NCI-H2227 treated with DMSO at 0.1 percent for 48 hours (cell line): Measurements from ENCODE around the gene TEX264.

Source experiments
- DNase-seq: peaks from one replicate; lab custom pipeline; 2025; lab: John Stamatoyannopoulos, UW

TEX264 gene

DNA sequence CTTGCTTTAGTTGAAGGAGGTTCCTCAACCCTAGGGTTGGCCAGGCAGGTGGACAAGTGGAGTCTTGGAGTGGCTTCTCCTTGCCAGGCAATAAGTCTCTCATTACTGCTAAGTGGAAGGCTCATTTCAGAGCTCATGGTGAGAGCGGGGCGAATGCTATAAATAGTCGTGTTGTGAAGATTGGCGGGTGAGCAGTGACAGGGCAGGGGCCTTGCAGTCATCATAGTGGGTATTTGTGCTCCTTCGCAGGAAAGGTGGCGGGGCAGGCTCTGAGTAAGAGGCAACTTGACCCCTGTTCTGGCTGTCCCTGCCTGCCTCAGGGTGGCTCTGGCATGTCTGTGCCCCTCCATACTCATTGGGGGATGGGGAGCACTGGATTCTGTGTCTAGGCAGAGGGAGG is 27.2 kb downstream of the TEX264 start:
- no peak for DNase-seq

GRCh38 chr3:51700403-51700802 is 29.4 kb downstream of the TEX264 start:
- no peak for DNase-seq

GRCh38 chr3:51702156-51702555 is 31.1 kb downstream of the TEX264 start:
- DNase-seq: no peak

DNA sequence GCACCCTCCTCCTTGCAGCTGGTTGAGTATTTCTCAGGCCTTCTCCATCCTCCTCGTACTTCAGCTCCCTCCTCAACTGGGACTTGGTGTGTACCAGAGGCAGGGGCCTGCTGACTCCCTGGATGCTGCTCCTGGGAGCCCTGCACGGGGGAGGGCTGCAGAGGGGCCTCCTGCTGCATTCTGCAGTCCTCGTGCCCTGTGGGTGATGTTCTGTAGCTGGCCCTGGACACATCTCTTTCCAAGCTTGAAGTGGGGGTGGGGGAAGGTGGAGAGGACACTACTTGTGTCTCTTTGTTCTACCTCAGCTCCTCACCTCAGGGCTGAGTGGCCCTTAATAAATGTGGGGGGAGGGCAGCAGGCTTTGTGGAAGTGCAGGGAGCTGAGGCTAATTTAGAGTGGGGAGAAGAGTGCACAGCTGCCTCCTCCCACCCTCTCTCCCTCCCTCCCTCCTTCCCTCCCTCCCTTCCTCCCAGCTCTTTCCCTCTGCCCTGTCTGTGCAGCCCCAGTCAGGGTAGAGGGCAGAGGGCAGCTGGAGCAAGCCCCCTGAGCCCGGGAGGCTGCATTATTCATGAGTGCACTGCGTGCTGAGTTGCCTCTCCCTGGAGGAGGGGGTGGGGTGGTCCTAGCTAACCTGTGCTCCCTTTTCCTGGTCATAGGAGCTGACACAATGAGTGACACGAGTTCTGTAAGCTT is 32.2 kb downstream of the TEX264 start:
- peak; percentile 28 for DNase-seq

DNA sequence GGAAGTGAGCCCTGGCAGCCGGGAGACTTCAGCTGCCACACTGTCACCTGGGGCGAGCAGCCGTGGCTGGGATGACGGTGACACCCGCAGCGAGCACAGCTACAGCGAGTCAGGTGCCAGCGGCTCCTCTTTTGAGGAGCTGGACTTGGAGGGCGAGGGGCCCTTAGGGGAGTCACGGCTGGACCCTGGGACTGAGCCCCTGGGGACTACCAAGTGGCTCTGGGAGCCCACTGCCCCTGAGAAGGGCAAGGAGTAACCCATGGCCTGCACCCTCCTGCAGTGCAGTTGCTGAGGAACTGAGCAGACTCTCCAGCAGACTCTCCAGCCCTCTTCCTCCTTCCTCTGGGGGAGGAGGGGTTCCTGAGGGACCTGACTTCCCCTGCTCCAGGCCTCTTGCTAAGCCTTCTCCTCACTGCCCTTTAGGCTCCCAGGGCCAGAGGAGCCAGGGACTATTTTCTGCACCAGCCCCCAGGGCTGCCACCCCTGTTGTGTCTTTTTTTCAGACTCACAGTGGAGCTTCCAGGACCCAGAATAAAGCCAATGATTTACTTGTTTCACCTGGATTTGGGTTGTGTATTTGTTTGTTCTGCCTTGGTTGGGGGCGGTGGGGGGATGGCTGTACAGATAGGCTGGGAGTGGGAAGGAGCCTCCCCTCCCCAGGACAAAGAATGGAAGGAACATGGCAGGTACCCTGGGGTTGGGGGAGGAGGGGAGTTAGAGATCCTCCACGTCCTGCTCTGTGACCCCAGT is 32.9 kb downstream of the TEX264 start:
- no peak for DNase-seq

DNA sequence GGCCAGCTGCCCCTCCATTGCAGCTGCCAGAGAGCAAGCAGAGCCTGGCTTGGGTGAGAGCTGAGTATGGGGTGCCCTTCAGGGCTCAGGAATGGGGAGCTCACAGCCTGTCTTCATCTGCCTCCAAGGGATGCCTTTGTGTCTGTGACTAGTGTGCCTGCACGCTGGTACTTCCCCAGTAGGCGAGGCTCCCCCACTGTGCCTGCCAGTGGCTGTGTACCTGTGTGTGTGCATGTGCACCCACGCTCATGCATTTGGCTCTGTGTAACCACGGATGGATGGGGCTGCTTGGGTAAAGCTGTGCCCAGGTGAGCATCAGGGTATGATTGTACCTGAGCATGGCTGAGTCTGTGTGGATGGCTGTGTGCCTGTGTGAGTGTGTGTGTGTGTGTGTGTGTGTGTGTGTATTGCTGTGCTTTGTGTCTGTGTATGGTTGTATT is 33.5 kb downstream of the TEX264 start:
- DNase-seq: no peak

DNA sequence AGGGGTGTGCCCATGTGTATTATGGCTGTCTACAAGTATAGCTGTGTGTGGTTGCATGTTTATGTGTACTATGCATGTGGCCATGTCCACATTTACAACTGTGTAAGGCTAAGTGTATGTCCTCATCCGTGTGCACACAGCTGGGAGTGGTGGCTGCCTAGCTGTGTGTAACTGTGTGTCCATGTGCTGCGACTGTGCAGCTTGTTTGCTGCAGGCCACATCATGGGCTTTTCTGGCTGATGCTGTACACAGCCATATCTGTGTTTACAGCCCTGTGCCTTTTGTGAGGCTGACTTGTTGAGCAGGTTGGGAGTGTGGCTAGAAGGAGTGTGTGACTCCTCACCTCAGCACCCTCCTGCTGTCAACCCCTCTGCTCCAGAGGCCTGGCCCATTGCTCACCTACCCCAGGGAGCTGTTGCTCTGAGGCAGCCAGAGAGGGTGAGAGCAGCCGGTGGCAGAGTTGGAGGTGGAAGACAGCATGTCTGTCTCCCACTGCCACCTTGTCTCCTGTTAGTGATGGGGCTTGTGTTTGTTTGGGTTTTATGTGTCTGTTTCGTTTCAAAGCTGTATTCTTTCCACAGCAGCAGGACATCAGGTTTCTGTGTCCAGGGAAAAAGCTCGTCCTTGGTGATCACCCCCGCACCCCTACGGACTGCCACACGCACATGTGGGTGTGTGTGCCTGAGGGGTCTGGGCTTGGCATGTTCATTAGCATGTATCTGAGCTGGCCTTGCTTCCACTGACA is 34.4 kb downstream of the TEX264 start:
- DNase-seq: no peak

- DNase-seq: no peak
Measured at GRCh38 chr3:51706021-51706485, 35.0 kb downstream of the TEX264 start.

DNA sequence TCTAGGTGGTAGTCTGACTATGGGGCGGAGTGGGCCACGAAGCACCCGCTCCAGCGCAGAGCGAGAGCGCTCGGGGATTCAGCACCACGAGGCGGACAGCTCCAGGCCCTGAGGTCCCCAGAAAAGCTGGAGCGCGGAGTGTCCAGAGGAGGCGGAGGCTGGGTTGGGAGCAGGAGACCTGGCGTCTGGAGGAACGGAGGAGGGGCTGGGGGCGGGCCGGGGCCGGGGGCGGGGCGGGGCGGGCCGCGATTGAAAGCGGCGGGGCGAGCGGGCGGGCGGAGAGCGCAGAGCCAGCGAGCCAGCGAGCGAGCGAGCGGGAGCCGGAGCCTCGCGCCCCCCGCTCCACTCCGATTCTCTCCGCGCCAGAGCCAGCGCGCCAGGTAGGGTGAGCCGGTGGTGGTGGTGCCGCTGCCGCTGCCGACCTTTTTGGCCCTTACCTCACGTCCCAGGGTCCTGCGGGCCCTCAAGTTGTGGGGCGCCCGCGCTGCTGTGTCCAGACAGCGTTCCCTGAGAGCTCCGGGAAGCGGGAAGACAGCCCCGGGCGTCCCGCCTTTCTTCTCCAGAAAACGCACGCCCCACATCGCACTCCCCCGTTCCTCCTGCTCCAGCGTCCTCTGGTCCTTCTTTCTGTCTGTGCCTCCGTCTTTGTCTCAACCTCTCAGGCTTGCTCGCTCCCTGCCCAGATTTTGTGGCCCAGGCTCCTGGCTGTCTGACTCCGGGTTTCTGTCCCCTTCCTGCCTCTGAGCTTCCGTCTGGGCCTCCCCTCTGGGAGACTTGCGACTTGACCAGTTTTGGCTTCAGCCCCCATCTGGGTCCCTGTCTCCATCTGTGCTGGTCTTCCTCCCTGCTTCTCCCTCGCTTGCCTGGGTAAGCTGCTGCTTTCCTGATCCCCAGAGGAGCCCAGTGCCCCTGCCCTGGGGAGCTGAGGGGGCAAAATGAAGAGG is 36.0 kb downstream of the TEX264 start, which contains the start of gene GRM2:
Gene GRM2, plus strand, starts transcription at position 281 of the 944 bp plus-strand sequence. CDS start 1,916 bp downstream, outside the sequence.
- peak; percentile 65 for DNase-seq

DNA sequence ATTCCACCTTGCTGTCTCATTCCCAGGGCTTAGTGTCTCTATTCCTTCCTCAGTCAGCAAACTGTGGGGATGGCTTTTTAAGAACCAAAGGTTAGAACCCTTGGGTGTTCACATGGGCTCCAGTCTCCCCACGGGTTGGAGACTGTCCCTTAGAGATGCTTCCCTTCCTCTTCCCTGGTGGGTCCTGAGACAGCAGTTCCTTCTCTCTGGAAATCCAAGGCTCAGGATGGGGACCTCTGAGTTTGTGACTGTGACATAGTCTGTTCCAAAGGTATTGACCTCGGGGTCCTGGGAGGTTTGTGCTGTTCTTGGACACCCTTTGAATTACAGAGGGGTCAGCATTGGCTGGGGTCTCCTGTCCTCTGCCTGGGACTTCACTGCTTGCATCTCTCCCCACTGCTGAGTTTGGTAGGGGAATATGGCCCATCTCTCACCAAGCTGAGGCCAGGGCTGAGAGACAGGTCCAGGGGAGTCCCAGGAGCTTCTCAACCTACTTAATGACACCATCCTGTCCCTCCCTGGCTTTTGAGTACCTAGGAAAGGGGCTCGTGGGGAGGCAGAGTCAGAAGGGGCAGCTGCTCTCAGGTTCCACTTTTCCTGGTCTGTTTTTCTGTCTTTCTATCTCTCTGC is 37.3 kb downstream of the TEX264 start:
- no peak for DNase-seq

DNA sequence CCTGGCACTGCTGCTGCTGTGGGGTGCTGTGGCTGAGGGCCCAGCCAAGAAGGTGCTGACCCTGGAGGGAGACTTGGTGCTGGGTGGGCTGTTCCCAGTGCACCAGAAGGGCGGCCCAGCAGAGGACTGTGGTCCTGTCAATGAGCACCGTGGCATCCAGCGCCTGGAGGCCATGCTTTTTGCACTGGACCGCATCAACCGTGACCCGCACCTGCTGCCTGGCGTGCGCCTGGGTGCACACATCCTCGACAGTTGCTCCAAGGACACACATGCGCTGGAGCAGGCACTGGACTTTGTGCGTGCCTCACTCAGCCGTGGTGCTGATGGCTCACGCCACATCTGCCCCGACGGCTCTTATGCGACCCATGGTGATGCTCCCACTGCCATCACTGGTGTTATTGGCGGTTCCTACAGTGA is 38.0 kb downstream of the TEX264 start:
- no peak for DNase-seq

DNA sequence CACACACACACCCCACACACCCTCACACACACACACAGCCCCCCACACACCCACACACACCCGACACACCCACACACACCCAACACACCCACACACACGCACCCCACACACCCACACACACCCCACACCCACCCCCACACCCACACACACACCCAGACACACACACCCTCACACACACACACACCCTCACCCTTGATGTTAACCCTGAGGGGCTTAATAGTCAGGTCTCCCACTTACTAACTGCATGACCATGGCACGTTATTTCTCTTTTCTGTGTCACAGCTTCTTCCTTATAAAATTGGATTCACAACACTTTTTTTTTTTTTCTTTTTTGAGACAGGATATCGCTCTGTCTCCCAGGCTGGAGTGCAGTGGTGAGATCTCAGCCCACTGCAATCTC is 38.6 kb downstream of the TEX264 start:
- DNase-seq: no peak

GRCh38 chr3:51710631-51711351 is 39.7 kb downstream of the TEX264 start:
- no peak for DNase-seq

DNA sequence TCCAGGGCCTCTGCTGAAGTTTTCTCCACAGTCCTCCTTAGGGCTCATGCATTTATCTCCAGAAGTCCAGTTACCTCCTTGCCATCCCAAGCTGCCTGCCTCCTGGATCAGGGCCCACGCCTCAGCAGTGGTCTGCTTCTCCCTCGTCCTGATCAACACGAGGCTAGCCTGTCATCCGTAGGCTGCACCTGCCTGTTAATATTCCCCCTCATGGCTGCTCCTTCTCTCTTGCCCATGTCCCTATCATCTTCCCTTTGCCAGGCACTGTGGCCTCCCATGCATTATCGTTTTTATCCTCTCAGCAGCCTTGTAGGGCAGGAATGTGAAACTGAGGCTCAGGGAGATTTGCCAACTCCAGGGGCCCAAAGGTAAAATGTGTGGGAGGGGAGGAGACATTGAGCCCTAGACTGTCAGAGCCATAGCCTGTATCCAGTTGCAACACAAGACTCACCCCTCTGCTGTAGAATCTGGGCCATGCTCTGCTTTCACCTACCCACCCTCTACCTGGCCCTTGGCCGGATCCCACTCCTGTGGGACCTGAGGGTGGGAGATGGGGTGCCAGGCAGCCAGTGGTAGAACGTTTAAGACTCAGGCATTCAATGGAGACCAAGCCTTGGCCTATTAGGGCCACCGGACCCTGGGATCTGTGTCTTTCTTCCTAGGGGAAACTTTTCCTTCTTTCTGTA is 40.4 kb downstream of the TEX264 start:
- DNase-seq: no peak

- DNase-seq: no peak
Measured at GRCh38 chr3:51712038-51712420, 41.0 kb downstream of the TEX264 start.

DNA sequence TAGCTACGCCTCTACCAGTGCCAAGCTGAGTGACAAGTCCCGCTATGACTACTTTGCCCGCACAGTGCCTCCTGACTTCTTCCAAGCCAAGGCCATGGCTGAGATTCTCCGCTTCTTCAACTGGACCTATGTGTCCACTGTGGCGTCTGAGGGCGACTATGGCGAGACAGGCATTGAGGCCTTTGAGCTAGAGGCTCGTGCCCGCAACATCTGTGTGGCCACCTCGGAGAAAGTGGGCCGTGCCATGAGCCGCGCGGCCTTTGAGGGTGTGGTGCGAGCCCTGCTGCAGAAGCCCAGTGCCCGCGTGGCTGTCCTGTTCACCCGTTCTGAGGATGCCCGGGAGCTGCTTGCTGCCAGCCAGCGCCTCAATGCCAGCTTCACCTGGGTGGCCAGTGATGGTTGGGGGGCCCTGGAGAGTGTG is 41.5 kb downstream of the TEX264 start:
- no peak for DNase-seq

DNA sequence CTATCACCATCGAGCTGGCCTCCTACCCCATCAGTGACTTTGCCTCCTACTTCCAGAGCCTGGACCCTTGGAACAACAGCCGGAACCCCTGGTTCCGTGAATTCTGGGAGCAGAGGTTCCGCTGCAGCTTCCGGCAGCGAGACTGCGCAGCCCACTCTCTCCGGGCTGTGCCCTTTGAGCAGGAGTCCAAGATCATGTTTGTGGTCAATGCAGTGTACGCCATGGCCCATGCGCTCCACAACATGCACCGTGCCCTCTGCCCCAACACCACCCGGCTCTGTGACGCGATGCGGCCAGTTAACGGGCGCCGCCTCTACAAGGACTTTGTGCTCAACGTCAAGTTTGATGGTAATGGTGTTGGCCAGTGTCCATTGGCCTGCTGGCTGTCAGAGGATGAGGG is 41.9 kb downstream of the TEX264 start:
- DNase-seq: no peak

DNA sequence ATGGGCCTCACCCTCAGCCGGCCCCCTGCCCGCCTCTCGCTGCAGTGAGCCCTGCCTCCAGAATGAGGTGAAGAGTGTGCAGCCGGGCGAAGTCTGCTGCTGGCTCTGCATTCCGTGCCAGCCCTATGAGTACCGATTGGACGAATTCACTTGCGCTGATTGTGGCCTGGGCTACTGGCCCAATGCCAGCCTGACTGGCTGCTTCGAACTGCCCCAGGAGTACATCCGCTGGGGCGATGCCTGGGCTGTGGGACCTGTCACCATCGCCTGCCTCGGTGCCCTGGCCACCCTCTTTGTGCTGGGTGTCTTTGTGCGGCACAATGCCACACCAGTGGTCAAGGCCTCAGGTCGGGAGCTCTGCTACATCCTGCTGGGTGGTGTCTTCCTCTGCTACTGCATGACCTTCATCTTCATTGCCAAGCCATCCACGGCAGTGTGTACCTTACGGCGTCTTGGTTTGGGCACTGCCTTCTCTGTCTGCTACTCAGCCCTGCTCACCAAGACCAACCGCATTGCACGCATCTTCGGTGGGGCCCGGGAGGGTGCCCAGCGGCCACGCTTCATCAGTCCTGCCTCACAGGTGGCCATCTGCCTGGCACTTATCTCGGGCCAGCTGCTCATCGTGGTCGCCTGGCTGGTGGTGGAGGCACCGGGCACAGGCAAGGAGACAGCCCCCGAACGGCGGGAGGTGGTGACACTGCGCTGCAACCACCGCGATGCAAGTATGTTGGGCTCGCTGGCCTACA is 44.4 kb downstream of the TEX264 start:
- DNase-seq: no peak

GRCh38 chr3:51715977-51716294 is 44.9 kb downstream of the TEX264 start:
- no peak for DNase-seq
